Ovary (tissue), 9 donors: ENCODE data around the gene FAM234B. TPM values are rescaled to one million over a fixed set of nuclear protein-coding genes. Genes with fewer than 3 reads are reported as not detected.

Source experiments
- DNase-seq, 5 donors: peaks; one replicate each; pipeline ENCODE4 v3.0.0-alpha.2; 2019 to 2020
- H3K27ac ChIP-seq, 2 donors: fragments of 200-600 bp; one replicate each; pipeline versions ENCODE4 v1.5.1 to v1.8.0; 2019 to 2022
- H3K27me3 ChIP-seq: fragments of 200-600 bp; one replicate; pipeline ENCODE4 v1.8.0; 2022
- H3K36me3 ChIP-seq: fragments of 200-600 bp; sonication (generic); one replicate; pipeline ENCODE4 v1.5.1; 2019
- H3K4me1 ChIP-seq: one replicate; pipeline ENCODE4 v1.8.1; 2013; ENCODE audit warnings: mild to moderate bottlenecking, moderate library complexity; ENCODE audit not compliant: insufficient read depth
- H3K4me3 ChIP-seq: fragments of 200-600 bp; sonication (generic); one replicate; pipeline ENCODE4 v1.5.1; 2017
- H3K9me3 ChIP-seq, 2 donors: fragments of 200-600 bp in 1 of 2; sonication (generic) in 1 of 2; one replicate each; pipeline versions ENCODE4 v1.5.1 to v1.8.1; 2013 to 2019; ENCODE audit warnings: mild to moderate bottlenecking in 1 of 2, moderate library complexity in 1 of 2
- CTCF ChIP-seq, 3 donors: fragments of 450-650 bp in 2 of 3; fragments of 200-600 bp in 1 of 3; IDR thresholded peaks; one replicate each; pipeline versions ENCODE4 v1.5.1 to v1.8.0; 2016 to 2022; ENCODE audit warnings: antibody characterized with exemption in 3 of 3, mild to moderate bottlenecking in 1 of 3
- EP300 ChIP-seq: sonication (generic); formaldehyde crosslinking; IDR thresholded peaks from one replicate; pipeline ENCODE4 v1.6.1; 2017; ENCODE audit warnings: antibody characterized with exemption
- POLR2A ChIP-seq: fragments of 450-650 bp; IDR thresholded peaks from one replicate; pipeline ENCODE4 v1.6.1; 2017; ENCODE audit warnings: antibody characterized with exemption, mild to moderate bottlenecking, moderate library complexity
- WGBS, 3 donors: extraction: QIAGEN DNeasy Blood & Tissue Kit in 1 of 3; methylation state at CpG; one replicate each; pipeline versions ENCODE4 v1.1.5 to v1.1.7; 2013 to 2017; 5-methylcytosine and 5-hydroxymethylcytosine counted together
- intact Hi-C, 4 donors: fragments of 100-400 bp; cut with DNase I; formaldehyde crosslinking; loops; one replicate each; pipeline versions ENCODE4 v1.11.0 to v1.15.1; 2022 to 2023
- polyA plus RNA-seq, 2 donors: library from polyadenylated mRNA; stranded (reverse); fragments of 200-250 nt in 1 of 2; fragments of 350-450 nt in 1 of 2; fragmentation: Illumina TruSeq in 1 of 2; extraction: RNeasy Lipid Tissue Mini Kit (QIAGEN cat#74804) in 1 of 2; gene quantifications; one replicate each; pipeline ENCODE4 v1.2.3, GENCODE V29; 2013 to 2014
- total RNA-seq, 7 donors: library from RNA; depleted of rRNA in 2 of 7; stranded (reverse); fragments of >200 nt in 2 of 7; fragmentation: NEBNext Ultra II Directional in 3 of 7; extraction: Animal tissue kit (Norgen Biotek cat#: 25700) in 3 of 7; gene quantifications; one replicate each; pipeline versions ENCODE4 v1.1.0 to v1.2.4, GENCODE V29; 2016 to 2023
- donor health status: DM: no; HTN: no; CAD: no; lungs with moderate emphysema.
- donor health status: DM: no; HTN: no; CAD: no.
- donor health status: Bipolar disorder and iron deficiency.
- donor health status: DM: yes; HTN: yes; CAD: no.
- donor health status: DM: no; HTN: no; CAD: no.
- donor health status: DM: yes; HTN: yes; CAD: no.

Gene FAM234B
- total and polyA plus RNA-seq, 9 donors, result 2.1 to 9.4 (median 5.7) TPM

GRCh38 chr12:13125996-13126395 is 81.8 kb downstream of the FAM234B start:
- no peak for TF ChIP-seq POLR2A
- no peak for TF ChIP-seq EP300
- no peak for TF ChIP-seq CTCF (IDR thresholded peaks at IDR 0.05)
- no peak for DNase-seq
- Histone ChIP-seq H3K27me3 (no peaks in the 10 kb centered on the region), H3K4me1 (no peaks in the 10 kb centered on the region), H3K27ac (no peak overlapping the region), H3K36me3 (no peaks in the 10 kb centered on the region), H3K9me3 (no peaks in the 10 kb centered on the region), H3K4me3 (no peak overlapping the region)
- WGBS, 3 donors, result 94 to 97% (median 96%) methylated on average over 2 of the region's 2 CpGs
- intact Hi-C loops, result no loop called here

GRCh38 chr12:13126494-13126893 is 82.3 kb downstream of the FAM234B start:
- TF ChIP-seq POLR2A (no peak), EP300 (no peak), CTCF (IDR thresholded peaks at IDR 0.05) (no peak)
- Histone ChIP-seq H3K27me3 (no peaks in the 10 kb centered on the region), H3K36me3 (no peaks in the 10 kb centered on the region), H3K27ac (no peak overlapping the region), H3K4me3 (no peak overlapping the region), H3K4me1 (no peaks in the 10 kb centered on the region), H3K9me3 (no peaks in the 10 kb centered on the region)
- intact Hi-C loops, result no loop called here
- 83 to 85% (median 85%) methylated on average over 3 of the region's 3 CpGs for WGBS, 3 donors
- DNase-seq, result no peak

GRCh38 chr12:13127444-13127843 is 83.3 kb downstream of the FAM234B start:
- WGBS, 3 donors, result 46 to 64% (median 51%) methylated on average over 5 of the region's 5 CpGs
- H3K27me3 ChIP-seq, result no peaks in the 10 kb centered on the region

GRCh38 chr12:13128291-13128965 is 84.2 kb downstream of the FAM234B start:
- intact Hi-C loops, result no loop called here
- TF ChIP-seq EP300, result no peak
- no peak for TF ChIP-seq CTCF (IDR thresholded peaks at IDR 0.05)
- no peak for TF ChIP-seq POLR2A
- Histone ChIP-seq H3K4me1 (no peaks in the 10 kb centered on the region), H3K36me3 (no peaks in the 10 kb centered on the region), H3K9me3 (no peaks in the 10 kb centered on the region), H3K27ac (no peak overlapping the region), H3K27me3 (no peaks in the 10 kb centered on the region), H3K4me3 (no peak overlapping the region)
- no peak for DNase-seq
- 79 to 84% (median 82%) methylated on average over 8 of the region's 8 CpGs for WGBS, 3 donors

More at GRCh38 chr12:13127444-13127843, 83.3 kb downstream of the FAM234B start:
- Histone ChIP-seq H3K4me1 (no peaks in the 10 kb centered on the region), H3K36me3 (no peaks in the 10 kb centered on the region), H3K4me3 (no peak overlapping the region), H3K27ac (no peak overlapping the region), H3K9me3 (no peaks in the 10 kb centered on the region)
- no peak for DNase-seq
- TF ChIP-seq CTCF (IDR thresholded peaks at IDR 0.05) (no peak), EP300 (no peak), POLR2A (no peak)
- intact Hi-C loops, result no loop called here
